OCI-LY1 (cell line): ENCODE results near the gene WDR72.

Experiments
- H2AFZ ChIP-seq: fragments of 200-600 bp; sonication (generic), shearing (Covaris generic); 2 replicates; pipeline ENCODE4 v1.6.0; 2014; ENCODE audit warnings: antibody characterized with exemption, mild to moderate bottlenecking, low read length
- H3F3A ChIP-seq: fragments of 200-600 bp; sonication (generic), shearing (Covaris generic); 2 replicates; pipeline ENCODE4 v1.6.0; 2014; ENCODE audit warnings: mild to moderate bottlenecking, antibody characterized with exemption, low read length, moderate library complexity; ENCODE audit not compliant: insufficient read depth
- H3K27ac ChIP-seq: fragments of 200-600 bp; sonication (generic); 2 replicates; pipeline ENCODE4 v1.5.1; 2014; ENCODE audit warnings: low read length, mixed run types, mild to moderate bottlenecking, low read depth; ENCODE audit not compliant: poor library complexity, severe bottlenecking
- H3K27me3 ChIP-seq: fragments of 200-600 bp; sonication (generic); 2 replicates; pipeline ENCODE4 v1.6.0; 2014; ENCODE audit warnings: antibody characterized with exemption, mild to moderate bottlenecking, low read length, moderate library complexity; ENCODE audit not compliant: insufficient read depth
- H3K36me3 ChIP-seq: fragments of 200-600 bp; sonication (generic); 2 replicates; pipeline ENCODE4 v1.6.1; 2014; ENCODE audit warnings: mild to moderate bottlenecking, antibody characterized with exemption, low read length, moderate library complexity, mixed read lengths; ENCODE audit not compliant: insufficient read depth
- H3K4me1 ChIP-seq: fragments of 200-600 bp; sonication (generic); 2 replicates; pipeline ENCODE4 v1.5.1; 2014; ENCODE audit warnings: mild to moderate bottlenecking, low read length, moderate library complexity; ENCODE audit not compliant: insufficient read depth, severe bottlenecking
- H3K4me2 ChIP-seq: fragments of 200-600 bp; sonication (generic), shearing (Covaris generic); 2 replicates; pipeline ENCODE4 v1.6.1; 2014; ENCODE audit warnings: low read length
- H3K4me3 ChIP-seq: fragments of 200-600 bp; sonication (generic); 2 replicates; pipeline ENCODE4 v1.5.1; 2014; ENCODE audit warnings: low read length, low read depth, mild to moderate bottlenecking, mixed read lengths; ENCODE audit not compliant: poor library complexity, severe bottlenecking
- H3K79me2 ChIP-seq: fragments of 200-600 bp; shearing (Covaris generic); 2 replicates; pipeline ENCODE4 v1.6.1; 2016; ENCODE audit warnings: mixed run types, low read length, mixed read lengths; ENCODE audit not compliant: insufficient read depth
- H3K9ac ChIP-seq: fragments of 200-600 bp; sonication (generic), shearing (Covaris generic); 2 replicates; pipeline ENCODE4 v1.6.1; 2014; ENCODE audit warnings: mild to moderate bottlenecking, low read length, mixed read lengths
- H3K9me2 ChIP-seq: fragments of 200-600 bp; sonication (generic), shearing (Covaris generic); 2 replicates; pipeline ENCODE4 v1.6.1; 2014; ENCODE audit warnings: low read depth, mild to moderate bottlenecking, low read length, mixed read lengths
- H3K9me3 ChIP-seq: fragments of 200-600 bp; shearing (Covaris generic); 2 replicates; pipeline ENCODE4 v1.6.1; 2014; ENCODE audit warnings: low read length, mixed read lengths
- H4K20me1 ChIP-seq: fragments of 200-600 bp; sonication (generic), shearing (Covaris generic); 2 replicates; pipeline ENCODE4 v1.6.0; 2016; ENCODE audit warnings: mild to moderate bottlenecking, low read length; ENCODE audit not compliant: insufficient read depth
- EZH2 ChIP-seq: fragments of 200-600 bp; sonication (generic), shearing (Covaris generic); IDR thresholded peaks from 2 replicates; pipeline ENCODE4 v1.8.0; 2017; ENCODE audit warnings: borderline replicate concordance, mixed run types, mild to moderate bottlenecking, antibody characterized with exemption, low read length, moderate library complexity, mixed read lengths
- TF ChIP-seq, protein P1 (sequence below): fragments of 200-600 bp; sonication (generic), shearing (Covaris generic); IDR thresholded peaks from 2 replicates; pipeline ENCODE4 v1.5.1; 2017; ENCODE audit warnings: mild to moderate bottlenecking, antibody characterized with exemption, low read length, moderate library complexity, mixed read lengths

Gene WDR72

DNA sequence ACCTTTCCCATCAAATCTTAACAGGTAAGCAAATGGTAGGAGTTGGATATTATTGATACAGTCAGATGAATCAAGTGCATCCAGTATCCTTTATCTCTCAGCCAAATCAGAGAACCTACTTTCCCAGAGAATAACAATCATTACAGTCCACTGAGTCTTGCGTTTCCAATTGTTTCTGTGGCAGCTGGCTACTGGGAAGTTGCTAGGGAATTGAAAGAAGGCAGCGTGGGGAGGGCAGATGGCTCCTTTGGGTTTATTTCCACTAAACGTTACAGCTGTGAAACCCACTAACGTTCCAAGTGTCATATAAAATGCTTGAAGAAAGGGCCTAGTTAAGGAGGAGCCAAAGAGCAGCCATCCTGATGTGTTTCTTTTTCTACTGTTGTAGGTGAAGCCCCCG, 78.4 kb downstream of the WDR72 start:
- no peaks in the 10 kb centered on the region for H4K20me1 ChIP-seq
- TF ChIP-seq, protein P1, sequence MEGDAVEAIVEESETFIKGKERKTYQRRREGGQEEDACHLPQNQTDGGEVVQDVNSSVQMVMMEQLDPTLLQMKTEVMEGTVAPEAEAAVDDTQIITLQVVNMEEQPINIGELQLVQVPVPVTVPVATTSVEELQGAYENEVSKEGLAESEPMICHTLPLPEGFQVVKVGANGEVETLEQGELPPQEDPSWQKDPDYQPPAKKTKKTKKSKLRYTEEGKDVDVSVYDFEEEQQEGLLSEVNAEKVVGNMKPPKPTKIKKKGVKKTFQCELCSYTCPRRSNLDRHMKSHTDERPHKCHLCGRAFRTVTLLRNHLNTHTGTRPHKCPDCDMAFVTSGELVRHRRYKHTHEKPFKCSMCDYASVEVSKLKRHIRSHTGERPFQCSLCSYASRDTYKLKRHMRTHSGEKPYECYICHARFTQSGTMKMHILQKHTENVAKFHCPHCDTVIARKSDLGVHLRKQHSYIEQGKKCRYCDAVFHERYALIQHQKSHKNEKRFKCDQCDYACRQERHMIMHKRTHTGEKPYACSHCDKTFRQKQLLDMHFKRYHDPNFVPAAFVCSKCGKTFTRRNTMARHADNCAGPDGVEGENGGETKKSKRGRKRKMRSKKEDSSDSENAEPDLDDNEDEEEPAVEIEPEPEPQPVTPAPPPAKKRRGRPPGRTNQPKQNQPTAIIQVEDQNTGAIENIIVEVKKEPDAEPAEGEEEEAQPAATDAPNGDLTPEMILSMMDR: no peak
- no peak for TF ChIP-seq EZH2
- H3K9me3 ChIP-seq: no peaks in the 10 kb centered on the region
- H3K79me2 ChIP-seq: no peaks in the 10 kb centered on the region
- H3K36me3 ChIP-seq: no peaks in the 10 kb centered on the region
- no peak overlapping the region for H2AFZ ChIP-seq
- H3K4me1 ChIP-seq: no peaks in the 10 kb centered on the region
- H3F3A ChIP-seq: no peaks in the 10 kb centered on the region
- H3K4me3 ChIP-seq: no peak overlapping the region
- no peaks in the 10 kb centered on the region for H3K9me2 ChIP-seq
- no peak overlapping the region for H3K9ac ChIP-seq
- no peaks in the 10 kb centered on the region for H3K27me3 ChIP-seq
- no peak overlapping the region for H3K4me2 ChIP-seq
- H3K27ac ChIP-seq: no peak overlapping the region

- no peak overlapping the region for H3K4me2 ChIP-seq
- no peak overlapping the region for H3K4me3 ChIP-seq
- H4K20me1 ChIP-seq: no peaks in the 10 kb centered on the region
- no peak overlapping the region for H3K9ac ChIP-seq
- H3K4me1 ChIP-seq: no peaks in the 10 kb centered on the region
- H3K9me2 ChIP-seq: no peaks in the 10 kb centered on the region
- H2AFZ ChIP-seq: no peak overlapping the region
- no peak for TF ChIP-seq EZH2
- TF ChIP-seq, protein P1: no peak
- no peaks in the 10 kb centered on the region for H3K9me3 ChIP-seq
- no peaks in the 10 kb centered on the region for H3K36me3 ChIP-seq
- no peaks in the 10 kb centered on the region for H3K79me2 ChIP-seq
- no peaks in the 10 kb centered on the region for H3F3A ChIP-seq
- H3K27ac ChIP-seq: no peak overlapping the region
- H3K27me3 ChIP-seq: no peaks in the 10 kb centered on the region
Observed at GRCh38 chr15:53675832-53676231, 83.6 kb downstream of the WDR72 start.

- TF ChIP-seq, protein P1: no peak
- TF ChIP-seq EZH2: no peak
- Histone ChIP-seq H4K20me1 (no peaks in the 10 kb centered on the region), H3K27me3 (no peaks in the 10 kb centered on the region), H3K9me3 (no peaks in the 10 kb centered on the region), H3K4me3 (no peak overlapping the region), H3K4me2 (no peak overlapping the region), H3K36me3 (no peaks in the 10 kb centered on the region), H3K4me1 (no peaks in the 10 kb centered on the region), H3K9me2 (no peaks in the 10 kb centered on the region), H3F3A (no peaks in the 10 kb centered on the region), H3K79me2 (no peaks in the 10 kb centered on the region), H2AFZ (no peak overlapping the region), H3K27ac (no peak overlapping the region), H3K9ac (no peak overlapping the region)
Observed at GRCh38 chr15:53671545-53671944, 87.9 kb downstream of the WDR72 start.
